NCI-H128 (cell line): ENCODE data around the gene VEPH1.

Experiments used
- DNase-seq: peaks from one replicate; lab custom pipeline; 2025; ENCODE audit not compliant: unreplicated experiment; lab: John Stamatoyannopoulos, UW

Gene VEPH1

GRCh38 chr3:157479464-157480243 lies 23.6 kb downstream of the VEPH1 start:
- no peak for DNase-seq

- no peak for DNase-seq
These were observed 25.8 kb downstream of the VEPH1 start for GRCh38 chr3:157477441-157477840.

- no peak for DNase-seq
These were observed 27.2 kb downstream of the VEPH1 start for GRCh38 chr3:157475921-157476414.

- no peak for DNase-seq
These were observed 30.6 kb downstream of the VEPH1 start for GRCh38 chr3:157472648-157473047.

GRCh38 chr3:157471064-157471463 lies 32.2 kb downstream of the VEPH1 start:
- DNase-seq, result no peak

GRCh38 chr3:157469561-157470294 lies 33.5 kb downstream of the VEPH1 start:
- DNase-seq, result no peak

GRCh38 chr3:157467200-157467599 lies 36.0 kb downstream of the VEPH1 start:
- DNase-seq, result no peak

- no peak for DNase-seq
These were observed 37.5 kb downstream of the VEPH1 start for GRCh38 chr3:157465741-157466140.

- no peak for DNase-seq
These were observed 38.9 kb downstream of the VEPH1 start for GRCh38 chr3:157464321-157464720.

GRCh38 chr3:157463816-157464215 lies 39.4 kb downstream of the VEPH1 start:
- DNase-seq, result no peak

GRCh38 chr3:157460253-157460652 lies 43.0 kb downstream of the VEPH1 start:
- no peak for DNase-seq

GRCh38 chr3:157459706-157460105 lies 43.5 kb downstream of the VEPH1 start:
- no peak for DNase-seq

- DNase-seq, result no peak
These were observed 49.4 kb downstream of the VEPH1 start for GRCh38 chr3:157453824-157454223.

GRCh38 chr3:157452097-157452496 lies 51.1 kb downstream of the VEPH1 start:
- DNase-seq, result no peak

GRCh38 chr3:157447026-157447694 lies 56.1 kb downstream of the VEPH1 start:
- DNase-seq, result no peak

GRCh38 chr3:157445857-157446256 lies 57.4 kb downstream of the VEPH1 start:
- DNase-seq, result no peak

GRCh38 chr3:157444797-157445184 lies 58.4 kb downstream of the VEPH1 start:
- no peak for DNase-seq

GRCh38 chr3:157443905-157444796 lies 59.1 kb downstream of the VEPH1 start:
- DNase-seq, result no peak

GRCh38 chr3:157442729-157443128 lies 60.5 kb downstream of the VEPH1 start:
- DNase-seq, result no peak

GRCh38 chr3:157441102-157441624 lies 62.1 kb downstream of the VEPH1 start:
- no peak for DNase-seq
